GM12864 (cell line): ENCODE measurements around the gene TRPM3.

Experiments used
- DNase-seq: peaks from one replicate; pipeline ENCODE4 v3.0.0-alpha.2; 2011; ENCODE audit warnings: low read depth
- H3K4me3 ChIP-seq: 2 replicates; pipeline ENCODE4 v1.5.1; 2011; ENCODE audit warnings: mild to moderate bottlenecking, low read depth, low read length, control low read depth
- CTCF ChIP-seq: IDR thresholded peaks from 2 replicates; pipeline ENCODE4 v1.5.1; 2011; ENCODE audit warnings: low read depth, mild to moderate bottlenecking, moderate library complexity, low read length, control low read depth, inconsistent platforms; ENCODE audit errors: missing control alignments

TRPM3 gene

GRCh38 chr9:71010258-71010657 lies 111.2 kb downstream of the TRPM3 start:
- no peak for DNase-seq
- H3K4me3 ChIP-seq = no peak overlapping the region
- TF ChIP-seq CTCF = no peak

- DNase-seq = no peak
- H3K4me3 ChIP-seq = no peak overlapping the region
- no peak for TF ChIP-seq CTCF
Observed at GRCh38 chr9:71005456-71005855, 116.0 kb downstream of the TRPM3 start.

GRCh38 chr9:71004196-71004595 lies 117.2 kb downstream of the TRPM3 start:
- no peak overlapping the region for H3K4me3 ChIP-seq
- TF ChIP-seq CTCF = no peak
- no peak for DNase-seq

GRCh38 chr9:71003346-71003745 lies 118.1 kb downstream of the TRPM3 start:
- no peak for DNase-seq
- H3K4me3 ChIP-seq = no peak overlapping the region
- TF ChIP-seq CTCF = no peak

- H3K4me3 ChIP-seq = no peak overlapping the region
- no peak for DNase-seq
- TF ChIP-seq CTCF = peak; percentile 74
Observed at GRCh38 chr9:71001780-71002386, 119.5 kb downstream of the TRPM3 start.

- no peak overlapping the region for H3K4me3 ChIP-seq
- TF ChIP-seq CTCF = no peak
- DNase-seq = no peak
Observed at GRCh38 chr9:70998962-70999361, 122.5 kb downstream of the TRPM3 start.

GRCh38 chr9:70995511-70995910 lies 125.9 kb downstream of the TRPM3 start:
- no peak overlapping the region for H3K4me3 ChIP-seq
- DNase-seq = no peak
- TF ChIP-seq CTCF = no peak
